ENCODE data around the gene PLCG2. TPM values are rescaled to one million over a fixed set of nuclear protein-coding genes. Genes with fewer than 3 reads are reported as not detected.
"Not testable (repeated sequence)": the region's sequence is repeated elsewhere in the genome, so short reads cannot be mapped to it uniquely, and the experiment has no call there.

The PLCG2 gene
- total RNA-seq, 1 experiment from 2014 or later, result 1.5 TPM

GRCh38 chr16:81912395-81912794 lies 133.3 kb downstream of the PLCG2 start:
- no peak for DNase-seq (ENCODE audit: low read depth)

- no peak for DNase-seq (ENCODE audit: low read depth)
Observed at GRCh38 chr16:81913222-81913621, 134.1 kb downstream of the PLCG2 start.

GRCh38 chr16:81917375-81917774 lies 138.3 kb downstream of the PLCG2 start:
- DNase-seq (ENCODE audit: low read depth), result no peak

GRCh38 chr16:81918927-81919326 lies 139.8 kb downstream of the PLCG2 start:
- DNase-seq (ENCODE audit: low read depth), result no peak

GRCh38 chr16:81920498-81920897 lies 141.4 kb downstream of the PLCG2 start:
- no peak for DNase-seq (ENCODE audit: low read depth)

GRCh38 chr16:81921085-81921814 lies 142.2 kb downstream of the PLCG2 start:
- DNase-seq (ENCODE audit: low read depth), result no peak

GRCh38 chr16:81921843-81922584 lies 142.9 kb downstream of the PLCG2 start:
- no peak for DNase-seq (ENCODE audit: low read depth)

- no peak for DNase-seq (ENCODE audit: low read depth)
Observed at GRCh38 chr16:81923296-81923695, 144.2 kb downstream of the PLCG2 start.

GRCh38 chr16:81925016-81925415 lies 145.9 kb downstream of the PLCG2 start:
- no peak for DNase-seq (ENCODE audit: low read depth)

GRCh38 chr16:81926036-81926435 lies 146.9 kb downstream of the PLCG2 start:
- DNase-seq (ENCODE audit: low read depth), result no peak

GRCh38 chr16:81927561-81928185 lies 148.6 kb downstream of the PLCG2 start:
- no peak for DNase-seq (ENCODE audit: low read depth)

GRCh38 chr16:81928271-81928918 lies 149.3 kb downstream of the PLCG2 start:
- no peak for DNase-seq (ENCODE audit: low read depth)

- DNase-seq (ENCODE audit: low read depth), result peak; percentile 44
Observed at GRCh38 chr16:81928975-81929374, 149.9 kb downstream of the PLCG2 start.

GRCh38 chr16:81929841-81930240 lies 150.8 kb downstream of the PLCG2 start:
- no peak for DNase-seq (ENCODE audit: low read depth)

GRCh38 chr16:81931927-81932326 lies 152.8 kb downstream of the PLCG2 start:
- DNase-seq (ENCODE audit: low read depth), result no peak

GRCh38 chr16:81932668-81933067 lies 153.6 kb downstream of the PLCG2 start:
- no peak for DNase-seq (ENCODE audit: low read depth)

GRCh38 chr16:81933361-81933760 lies 154.3 kb downstream of the PLCG2 start:
- DNase-seq (ENCODE audit: low read depth), result no peak

GRCh38 chr16:81934711-81935110 lies 155.6 kb downstream of the PLCG2 start:
- DNase-seq (ENCODE audit: low read depth), result not testable (repeated sequence)

GRCh38 chr16:81936209-81937000 lies 157.3 kb downstream of the PLCG2 start:
- DNase-seq (ENCODE audit: low read depth), result no peak

GRCh38 chr16:81937305-81938038 lies 158.4 kb downstream of the PLCG2 start:
- peak; percentile 69 for DNase-seq (ENCODE audit: low read depth)

All from Daoy (cell line).